Cardiac fibroblast (primary cell): ENCODE measurements around the gene DIAPH2.

Experiments used
- DNase-seq, 2 donors: peaks; one replicate each; pipeline versions ENCODE4 v3.0.0 to v3.0.0-alpha.2; 2010; ENCODE audit warnings: low read depth in 2 of 2
- H3K4me3 ChIP-seq, 2 donors: replicated peaks in 1 of 2; 1 replicate in 1 of 2; 2 replicates in 1 of 2; pipeline ENCODE4 v1.5.1; 2011; ENCODE audit warnings: low read depth in 2 of 2, low read length in 2 of 2, mild to moderate bottlenecking in 2 of 2, moderate library complexity in 1 of 2
- TF ChIP-seq, protein P1 (sequence below): IDR thresholded peaks from one replicate; pipeline ENCODE4 v1.5.1; 2011; ENCODE audit warnings: low read depth, mild to moderate bottlenecking, low read length, inconsistent platforms

DIAPH2 gene

DNA sequence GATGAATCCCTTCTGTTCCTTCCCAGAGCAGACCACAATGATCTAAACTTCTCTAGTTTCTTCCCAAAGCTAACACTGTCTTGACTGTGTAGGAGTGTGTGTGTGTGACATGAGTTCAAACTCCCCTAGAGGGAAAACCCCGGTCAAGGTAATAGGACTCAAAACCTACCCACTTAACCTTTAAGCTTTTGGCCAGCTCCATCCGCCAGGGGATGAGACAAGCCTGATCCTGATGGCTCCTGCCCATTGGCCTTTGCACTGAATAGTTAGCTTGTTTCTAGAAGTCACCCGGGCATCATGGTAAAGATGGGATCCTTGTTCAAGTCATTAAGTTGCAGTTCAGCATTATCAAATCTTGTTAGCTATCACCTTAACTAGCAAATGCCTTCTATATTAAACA, 937.5 kb downstream of the DIAPH2 start:
- DNase-seq = no peak
- no peak overlapping the region for H3K4me3 ChIP-seq
- TF ChIP-seq, protein P1, sequence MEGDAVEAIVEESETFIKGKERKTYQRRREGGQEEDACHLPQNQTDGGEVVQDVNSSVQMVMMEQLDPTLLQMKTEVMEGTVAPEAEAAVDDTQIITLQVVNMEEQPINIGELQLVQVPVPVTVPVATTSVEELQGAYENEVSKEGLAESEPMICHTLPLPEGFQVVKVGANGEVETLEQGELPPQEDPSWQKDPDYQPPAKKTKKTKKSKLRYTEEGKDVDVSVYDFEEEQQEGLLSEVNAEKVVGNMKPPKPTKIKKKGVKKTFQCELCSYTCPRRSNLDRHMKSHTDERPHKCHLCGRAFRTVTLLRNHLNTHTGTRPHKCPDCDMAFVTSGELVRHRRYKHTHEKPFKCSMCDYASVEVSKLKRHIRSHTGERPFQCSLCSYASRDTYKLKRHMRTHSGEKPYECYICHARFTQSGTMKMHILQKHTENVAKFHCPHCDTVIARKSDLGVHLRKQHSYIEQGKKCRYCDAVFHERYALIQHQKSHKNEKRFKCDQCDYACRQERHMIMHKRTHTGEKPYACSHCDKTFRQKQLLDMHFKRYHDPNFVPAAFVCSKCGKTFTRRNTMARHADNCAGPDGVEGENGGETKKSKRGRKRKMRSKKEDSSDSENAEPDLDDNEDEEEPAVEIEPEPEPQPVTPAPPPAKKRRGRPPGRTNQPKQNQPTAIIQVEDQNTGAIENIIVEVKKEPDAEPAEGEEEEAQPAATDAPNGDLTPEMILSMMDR = no peak

DNA sequence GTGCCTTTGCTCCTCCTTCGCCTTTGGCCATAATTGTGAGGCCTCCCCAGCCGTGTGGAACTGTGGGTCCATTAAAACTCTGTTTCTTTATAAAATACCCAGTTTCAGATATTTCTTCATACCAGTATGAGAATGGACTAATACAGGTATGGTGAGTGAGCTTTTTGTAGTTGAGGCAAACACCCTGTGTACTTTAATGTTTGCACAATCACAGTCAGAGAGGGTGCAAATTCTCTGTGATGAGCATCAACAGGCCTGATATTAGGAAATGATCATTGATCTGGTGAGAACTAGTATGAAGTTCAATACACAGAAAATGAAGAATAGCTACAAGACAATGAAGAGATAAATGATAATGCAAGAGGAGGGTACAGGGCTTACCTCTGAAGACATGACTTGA, 943.7 kb downstream of the DIAPH2 start:
- no peak overlapping the region for H3K4me3 ChIP-seq
- DNase-seq = no peak
- TF ChIP-seq, protein P1 = no peak

DNA sequence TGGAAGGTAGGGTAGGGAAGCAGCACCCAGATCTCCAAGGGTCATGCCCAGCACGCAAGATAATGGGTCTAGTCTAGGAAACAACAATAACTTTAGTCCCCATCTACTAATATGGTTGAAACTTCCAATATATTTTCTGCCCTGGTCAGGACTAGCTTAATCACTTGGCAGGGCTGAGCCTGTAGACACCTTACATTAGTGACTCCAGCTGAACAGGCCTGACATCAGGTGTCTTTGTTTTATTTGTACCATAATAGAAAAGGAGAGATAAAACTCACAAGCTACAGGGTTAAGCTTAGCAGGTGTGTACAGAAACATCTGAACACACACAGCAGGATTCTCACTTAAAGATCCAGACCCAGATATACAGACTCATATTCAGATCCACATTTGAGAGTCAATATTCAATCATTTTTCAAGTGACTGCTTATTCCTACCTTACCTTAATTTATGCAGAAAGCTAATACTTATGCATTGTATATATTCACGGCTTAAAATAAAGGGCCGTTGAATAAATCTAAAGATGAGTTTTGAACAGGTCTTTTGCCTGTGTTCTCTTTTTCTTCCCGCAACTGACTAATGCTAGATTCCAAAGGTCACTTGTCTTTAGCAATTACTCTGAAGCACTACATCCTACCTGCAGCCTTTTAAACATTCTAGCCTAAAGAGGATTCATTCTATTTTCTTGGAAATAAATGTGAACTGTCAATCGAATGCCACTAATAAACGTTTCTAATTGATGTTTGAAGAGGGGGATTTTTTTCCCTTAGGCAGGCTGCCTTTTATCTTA, 944.4 kb downstream of the DIAPH2 start:
- TF ChIP-seq, protein P1 = no peak
- no peak overlapping the region for H3K4me3 ChIP-seq
- DNase-seq = no peak

DNA sequence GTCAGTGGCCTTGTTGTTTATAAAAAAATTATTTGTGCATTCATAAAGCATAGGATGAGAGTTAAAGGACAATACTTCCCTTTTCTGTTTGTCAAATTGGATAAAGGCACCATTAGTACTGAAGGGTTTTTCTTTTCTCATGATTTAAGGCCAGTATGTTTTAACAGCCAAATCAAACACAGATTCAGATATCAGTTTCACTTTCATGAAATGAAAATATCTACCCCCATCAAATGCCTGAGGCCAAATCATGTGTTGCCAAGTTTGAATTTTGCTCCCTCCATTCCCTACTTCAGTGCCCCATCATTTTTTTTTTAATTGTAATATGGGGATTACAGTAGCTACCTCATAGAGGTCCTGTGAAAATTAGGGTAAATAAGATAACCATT, 944.9 kb downstream of the DIAPH2 start:
- DNase-seq = no peak
- TF ChIP-seq, protein P1 = no peak
- no peak overlapping the region for H3K4me3 ChIP-seq

DNA sequence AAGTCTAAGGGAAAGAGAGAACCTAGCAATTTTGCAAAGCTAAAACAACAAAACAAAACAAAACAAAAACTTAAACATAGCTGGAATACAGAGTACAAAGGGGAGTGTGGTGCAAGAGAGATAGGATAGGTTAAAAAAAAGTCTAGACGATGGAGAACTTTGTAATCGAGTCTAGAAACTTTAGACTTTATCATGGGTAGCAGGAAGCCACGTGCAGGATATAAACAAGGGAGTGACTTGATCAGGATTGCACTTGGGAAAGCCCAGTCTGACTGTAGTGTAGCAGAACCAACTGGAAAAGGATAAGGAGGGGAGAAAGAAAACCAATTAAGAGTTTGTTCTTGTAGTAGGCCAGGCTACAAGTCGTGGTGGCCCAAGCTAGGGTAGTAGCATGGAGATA, 949.2 kb downstream of the DIAPH2 start:
- no peak overlapping the region for H3K4me3 ChIP-seq
- TF ChIP-seq, protein P1 = no peak
- no peak for DNase-seq

DNA sequence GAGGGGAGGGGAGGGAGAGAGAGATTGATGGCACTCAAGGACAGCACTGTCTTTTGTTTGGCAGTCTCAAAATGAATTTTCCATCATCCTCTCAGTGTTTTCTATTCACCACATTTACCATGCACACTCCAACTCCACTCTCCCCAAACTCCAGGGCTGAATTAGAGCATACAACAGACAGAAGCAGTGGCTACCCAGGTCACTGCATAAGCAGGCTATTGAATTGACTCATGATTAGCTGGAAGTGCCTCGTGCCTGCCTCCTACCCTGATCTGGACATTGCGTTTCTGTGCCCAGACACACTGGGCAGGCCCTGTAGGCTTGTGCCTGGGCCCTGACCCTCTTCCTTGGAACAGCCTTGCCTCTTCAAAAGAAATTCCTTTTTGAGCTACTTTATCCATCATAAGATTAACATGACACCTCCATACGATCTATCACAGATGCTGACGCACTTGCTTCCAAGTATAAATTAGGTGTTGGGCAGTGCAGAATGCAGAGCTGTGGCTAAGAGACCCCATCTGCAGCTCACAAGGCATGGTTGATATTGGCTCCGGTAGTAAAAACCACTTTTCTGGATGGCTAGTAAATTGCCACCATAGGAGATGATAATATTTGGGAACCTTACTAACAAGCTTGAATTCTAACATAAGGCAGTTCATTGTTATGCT, 952.0 kb downstream of the DIAPH2 start:
- TF ChIP-seq, protein P1 = no peak
- DNase-seq = no peak
- H3K4me3 ChIP-seq = no peak overlapping the region
